ENCODE data around the gene MAD1L1. TPM values are rescaled to one million over a fixed set of nuclear protein-coding genes. Genes with fewer than 3 reads are reported as not detected.

The MAD1L1 gene
- total RNA-seq, 2 experiments from 2014 or later = 157 to 160 TPM

DNA sequence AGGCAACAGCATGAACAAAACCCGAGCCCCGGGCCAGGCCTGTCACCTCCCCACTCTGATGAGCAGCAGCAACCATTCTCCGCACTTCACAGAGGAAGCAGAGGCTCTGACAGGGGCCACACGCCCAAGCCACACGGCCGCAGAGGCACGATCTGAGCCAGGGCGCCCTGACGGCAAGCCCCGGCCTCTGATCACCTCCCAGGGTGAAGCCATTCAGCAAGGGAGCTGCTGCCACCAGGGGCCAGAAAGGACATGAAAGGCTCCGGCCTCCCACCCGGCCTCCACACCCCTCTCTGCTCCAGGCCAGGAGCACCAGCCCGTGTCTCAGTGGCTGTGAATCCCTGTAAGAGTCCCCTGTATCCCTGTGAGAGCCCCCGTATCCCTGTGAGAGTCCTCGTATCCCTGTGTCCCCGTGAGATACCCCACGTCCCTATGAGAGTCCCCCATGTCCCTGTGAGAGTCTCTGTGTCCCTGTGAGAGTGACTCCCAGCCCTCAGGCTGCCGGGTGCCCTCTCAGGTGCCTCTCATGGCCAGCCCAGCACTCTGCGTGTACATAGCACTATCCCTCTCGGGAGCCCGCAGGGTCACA is 187.8 kb downstream of the MAD1L1 start:
- peaks cover 12% of the 10 kb centered on the region for H3K4me1 ChIP-seq (ENCODE audit: insufficient read depth, low read length)
- TF ChIP-seq, protein P1, sequence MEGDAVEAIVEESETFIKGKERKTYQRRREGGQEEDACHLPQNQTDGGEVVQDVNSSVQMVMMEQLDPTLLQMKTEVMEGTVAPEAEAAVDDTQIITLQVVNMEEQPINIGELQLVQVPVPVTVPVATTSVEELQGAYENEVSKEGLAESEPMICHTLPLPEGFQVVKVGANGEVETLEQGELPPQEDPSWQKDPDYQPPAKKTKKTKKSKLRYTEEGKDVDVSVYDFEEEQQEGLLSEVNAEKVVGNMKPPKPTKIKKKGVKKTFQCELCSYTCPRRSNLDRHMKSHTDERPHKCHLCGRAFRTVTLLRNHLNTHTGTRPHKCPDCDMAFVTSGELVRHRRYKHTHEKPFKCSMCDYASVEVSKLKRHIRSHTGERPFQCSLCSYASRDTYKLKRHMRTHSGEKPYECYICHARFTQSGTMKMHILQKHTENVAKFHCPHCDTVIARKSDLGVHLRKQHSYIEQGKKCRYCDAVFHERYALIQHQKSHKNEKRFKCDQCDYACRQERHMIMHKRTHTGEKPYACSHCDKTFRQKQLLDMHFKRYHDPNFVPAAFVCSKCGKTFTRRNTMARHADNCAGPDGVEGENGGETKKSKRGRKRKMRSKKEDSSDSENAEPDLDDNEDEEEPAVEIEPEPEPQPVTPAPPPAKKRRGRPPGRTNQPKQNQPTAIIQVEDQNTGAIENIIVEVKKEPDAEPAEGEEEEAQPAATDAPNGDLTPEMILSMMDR (IDR thresholded peaks at IDR 0.05) = no peak
- ATAC-seq (ENCODE audit: poor library complexity) (no peak), DNase-seq (peak in 1 of 14 experiments; percentile 28)
- intact Hi-C loops (cut with DNase I, micrococcal nuclease) = no loop called here
- H3K4me3 Mint-ChIP-seq = no peak overlapping the region
- no peak overlapping the region for H3K27ac ChIP-seq (ENCODE audit: low read depth in 1 of 2, low read length in 2 of 2)
- H3K27ac Mint-ChIP-seq = no peak overlapping the region
- H3K27me3 Mint-ChIP-seq = no peaks in the 10 kb centered on the region
- H3K4me3 ChIP-seq (ENCODE audit: low read length) = no peak overlapping the region
- ChIA-PET CTCF (no interaction called here), POLR2A (no interaction called here)
- H3K27me3 ChIP-seq (ENCODE audit: control insufficient read depth in 1 of 2, insufficient read depth in 2 of 2, low read length in 2 of 2) = no peaks in the 10 kb centered on the region
- peaks cover 5% of the 10 kb centered on the region for H3K36me3 Mint-ChIP-seq (ENCODE audit: low read depth)
- no peaks in the 10 kb centered on the region for H3K9me3 Mint-ChIP-seq
- H3K4me1 Mint-ChIP-seq (ENCODE audit: low read depth) = peaks cover 33% of the 10 kb centered on the region
- H3K36me3 ChIP-seq (ENCODE audit: insufficient read depth, low read length) = no peaks in the 10 kb centered on the region
- H3K9me3 ChIP-seq (ENCODE audit: control insufficient read depth in 1 of 2, insufficient read depth in 1 of 2, low read length in 2 of 2) = no peaks in the 10 kb centered on the region

DNA sequence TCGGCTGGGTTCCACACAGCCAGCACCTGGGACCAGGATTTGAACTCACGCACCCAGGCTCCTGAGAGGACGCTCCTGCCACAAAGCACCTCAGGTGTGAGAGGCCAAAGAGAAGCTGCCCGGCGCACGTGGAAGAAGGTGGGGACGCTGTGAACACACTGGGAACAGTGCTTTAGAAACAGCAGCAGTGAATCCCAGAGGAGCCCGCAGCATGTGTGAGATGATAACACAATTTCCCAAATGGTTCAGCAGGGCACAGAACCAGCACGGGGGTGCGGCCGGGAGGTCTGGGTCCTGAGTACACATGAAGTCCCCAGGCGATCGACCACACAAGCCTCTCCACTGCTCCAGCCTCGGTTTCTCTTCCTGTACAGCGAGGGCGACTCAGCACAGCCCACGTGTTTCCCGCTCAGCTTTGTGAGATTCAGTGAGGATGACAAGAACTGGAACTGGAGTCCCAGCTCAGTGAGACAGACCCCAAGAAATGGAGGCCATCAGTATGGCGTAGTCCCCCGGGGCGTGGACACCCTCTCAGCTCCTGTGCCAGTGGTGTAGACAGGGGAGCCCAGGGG is 188.3 kb downstream of the MAD1L1 start:
- ATAC-seq (ENCODE audit: poor library complexity) (no peak), DNase-seq (peak in 1 of 14 experiments; percentile 20)
- no peaks in the 10 kb centered on the region for H3K27me3 ChIP-seq (ENCODE audit: control insufficient read depth in 1 of 2, insufficient read depth in 2 of 2, low read length in 2 of 2)
- Mint-ChIP-seq H3K27me3 (no peaks in the 10 kb centered on the region), H3K27ac (no peak overlapping the region), H3K4me1 (ENCODE audit: low read depth) (peaks cover 39% of the 10 kb centered on the region), H3K4me3 (no peak overlapping the region), H3K36me3 (ENCODE audit: low read depth) (peaks cover 5% of the 10 kb centered on the region), H3K9me3 (no peaks in the 10 kb centered on the region)
- CTCF ChIA-PET = no interaction called here
- TF ChIP-seq, protein P1 (IDR thresholded peaks at IDR 0.05) = no peak
- H3K4me3 ChIP-seq (ENCODE audit: low read length) = no peak overlapping the region
- no peaks in the 10 kb centered on the region for H3K9me3 ChIP-seq (ENCODE audit: control insufficient read depth in 1 of 2, insufficient read depth in 1 of 2, low read length in 2 of 2)
- intact Hi-C loops (cut with DNase I, micrococcal nuclease) = no loop called here
- no peaks in the 10 kb centered on the region for H3K36me3 ChIP-seq (ENCODE audit: insufficient read depth, low read length)
- peaks cover 12% of the 10 kb centered on the region for H3K4me1 ChIP-seq (ENCODE audit: insufficient read depth, low read length)
- H3K27ac ChIP-seq (ENCODE audit: low read depth in 1 of 2, low read length in 2 of 2) = no peak overlapping the region
- POLR2A ChIA-PET = no interaction called here

DNA sequence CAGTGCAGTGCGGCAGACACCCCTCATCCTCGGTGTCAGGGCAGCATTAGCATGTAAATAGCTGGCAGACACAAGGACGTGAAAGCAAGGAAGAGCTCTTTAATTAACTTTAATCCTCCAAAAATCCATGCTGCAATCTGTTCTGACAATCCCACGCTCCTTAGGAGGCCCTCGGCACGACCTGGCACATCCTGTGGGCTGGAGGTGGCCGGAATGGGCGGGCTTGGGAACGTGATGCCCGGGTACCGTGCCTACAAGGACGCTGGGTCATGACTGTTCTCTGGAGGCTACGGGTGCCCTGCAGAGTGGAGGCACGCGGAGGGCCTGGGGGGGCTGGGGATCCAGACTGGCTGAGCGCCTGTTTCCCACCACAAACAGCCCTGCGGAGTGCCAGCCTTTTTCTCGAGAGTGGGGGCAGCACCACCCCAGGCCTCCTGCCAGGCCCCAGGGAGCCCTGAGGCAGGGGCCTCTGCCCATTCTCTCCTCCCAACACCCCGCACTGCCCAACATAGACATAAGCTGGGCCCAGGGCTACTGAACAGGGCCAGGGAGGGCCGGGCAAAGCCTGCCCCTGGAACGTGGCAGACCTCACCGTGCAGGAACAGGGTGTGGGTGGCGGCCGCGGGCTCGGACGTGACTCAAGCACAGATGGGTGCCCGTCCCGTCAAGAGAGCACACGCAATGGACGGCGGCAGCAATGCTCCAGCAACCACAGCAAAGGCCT is 189.3 kb downstream of the MAD1L1 start:
- Histone ChIP-seq H3K27ac (ENCODE audit: low read depth in 1 of 2, low read length in 2 of 2) (no peak overlapping the region), H3K4me1 (ENCODE audit: insufficient read depth, low read length) (peaks cover 21% of the 10 kb centered on the region), H3K9me3 (ENCODE audit: control insufficient read depth in 1 of 2, insufficient read depth in 1 of 2, low read length in 2 of 2) (no peaks in the 10 kb centered on the region), H3K27me3 (ENCODE audit: control insufficient read depth in 1 of 2, insufficient read depth in 2 of 2, low read length in 2 of 2) (no peaks in the 10 kb centered on the region), H3K36me3 (ENCODE audit: insufficient read depth, low read length) (no peaks in the 10 kb centered on the region), H3K4me3 (ENCODE audit: low read length) (no peak overlapping the region)
- ATAC-seq (ENCODE audit: poor library complexity) = no peak
- Mint-ChIP-seq H3K27ac (no peak overlapping the region), H3K9me3 (no peaks in the 10 kb centered on the region), H3K4me1 (ENCODE audit: low read depth) (peaks cover 48% of the 10 kb centered on the region), H3K27me3 (no peaks in the 10 kb centered on the region), H3K4me3 (no peak overlapping the region), H3K36me3 (ENCODE audit: low read depth) (peaks cover 5% of the 10 kb centered on the region)
- intact Hi-C loops (cut with DNase I, micrococcal nuclease) = no loop called here
- ChIA-PET POLR2A (no interaction called here), CTCF (no interaction called here)
- TF ChIP-seq, protein P1 (IDR thresholded peaks at IDR 0.05) = no peak
- peak in 1 of 14 experiments; percentile 25 for DNase-seq
